HG03039 (cell line): Measurements from ENCODE around the gene HMGXB3.

Source experiments
- ATAC-seq: cut with Tn5 transposase; IDR thresholded peaks from one replicate; pipeline ENCODE4 v1.9.1; 2021; ENCODE audit warnings: mild to moderate bottlenecking, moderate library complexity; ENCODE audit not compliant: unreplicated experiment

Gene HMGXB3, protein sequence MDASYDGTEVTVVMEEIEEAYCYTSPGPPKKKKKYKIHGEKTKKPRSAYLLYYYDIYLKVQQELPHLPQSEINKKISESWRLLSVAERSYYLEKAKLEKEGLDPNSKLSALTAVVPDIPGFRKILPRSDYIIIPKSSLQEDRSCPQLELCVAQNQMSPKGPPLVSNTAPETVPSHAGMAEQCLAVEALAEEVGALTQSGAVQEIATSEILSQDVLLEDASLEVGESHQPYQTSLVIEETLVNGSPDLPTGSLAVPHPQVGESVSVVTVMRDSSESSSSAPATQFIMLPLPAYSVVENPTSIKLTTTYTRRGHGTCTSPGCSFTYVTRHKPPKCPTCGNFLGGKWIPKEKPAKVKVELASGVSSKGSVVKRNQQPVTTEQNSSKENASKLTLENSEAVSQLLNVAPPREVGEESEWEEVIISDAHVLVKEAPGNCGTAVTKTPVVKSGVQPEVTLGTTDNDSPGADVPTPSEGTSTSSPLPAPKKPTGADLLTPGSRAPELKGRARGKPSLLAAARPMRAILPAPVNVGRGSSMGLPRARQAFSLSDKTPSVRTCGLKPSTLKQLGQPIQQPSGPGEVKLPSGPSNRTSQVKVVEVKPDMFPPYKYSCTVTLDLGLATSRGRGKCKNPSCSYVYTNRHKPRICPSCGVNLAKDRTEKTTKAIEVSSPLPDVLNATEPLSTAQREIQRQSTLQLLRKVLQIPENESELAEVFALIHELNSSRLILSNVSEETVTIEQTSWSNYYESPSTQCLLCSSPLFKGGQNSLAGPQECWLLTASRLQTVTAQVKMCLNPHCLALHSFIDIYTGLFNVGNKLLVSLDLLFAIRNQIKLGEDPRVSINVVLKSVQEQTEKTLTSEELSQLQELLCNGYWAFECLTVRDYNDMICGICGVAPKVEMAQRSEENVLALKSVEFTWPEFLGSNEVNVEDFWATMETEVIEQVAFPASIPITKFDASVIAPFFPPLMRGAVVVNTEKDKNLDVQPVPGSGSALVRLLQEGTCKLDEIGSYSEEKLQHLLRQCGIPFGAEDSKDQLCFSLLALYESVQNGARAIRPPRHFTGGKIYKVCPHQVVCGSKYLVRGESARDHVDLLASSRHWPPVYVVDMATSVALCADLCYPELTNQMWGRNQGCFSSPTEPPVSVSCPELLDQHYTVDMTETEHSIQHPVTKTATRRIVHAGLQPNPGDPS (N-terminal part only)

DNA sequence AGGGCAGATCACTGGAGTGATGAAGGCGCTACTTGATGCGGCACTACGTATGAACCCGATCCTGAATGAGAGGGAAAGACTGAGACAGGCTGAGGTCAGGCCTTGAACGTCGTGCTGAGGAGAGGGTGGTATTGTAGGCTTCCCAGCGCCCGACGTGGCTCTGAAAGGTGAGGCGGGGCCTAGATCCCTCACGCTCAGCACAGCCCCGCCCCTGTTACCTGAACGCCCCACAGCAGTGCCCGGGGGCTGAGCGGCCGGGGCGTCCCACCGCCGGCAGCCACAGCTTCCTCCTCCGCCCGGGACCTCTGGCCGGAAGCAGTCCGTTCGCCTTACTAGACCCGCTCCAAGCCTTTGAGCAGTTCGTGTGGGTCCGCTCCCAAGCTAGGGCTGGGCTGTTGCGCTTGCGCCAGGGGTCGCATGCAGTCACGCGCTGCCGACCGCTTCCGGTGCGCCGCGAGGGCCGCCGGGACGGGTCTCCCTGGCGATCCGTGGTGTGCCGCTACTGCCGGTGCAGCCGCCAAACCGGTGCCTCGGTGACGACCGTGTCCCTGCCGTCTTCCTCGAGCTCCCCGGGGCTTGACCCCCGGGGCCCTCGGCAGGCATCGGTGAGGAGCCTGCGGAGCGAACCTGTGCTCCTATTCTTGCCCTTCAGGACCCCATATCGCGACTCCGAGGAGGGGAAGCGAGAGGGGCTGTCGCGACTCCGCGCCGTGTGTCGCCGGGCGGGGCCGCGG lies at the start of gene HMGXB3, which contains the start of gene TIGD6:
TSS of gene HMGXB3 (plus strand) at position 484 of the 734 bp plus-strand sequence. CDS start 4,114 bp downstream, outside the sequence.
TSS of gene TIGD6 (minus strand) at position 399 of the 734 bp plus-strand sequence. CDS start 4,306 bp downstream, outside the sequence.
- peak; percentile 87 for ATAC-seq

GRCh38 chr5:149951138-149951749 lies 49.3 kb upstream of the HMGXB3 start:
- ATAC-seq = no peak

GRCh38 chr5:149953436-149954121 lies 47.0 kb upstream of the HMGXB3 start:
- ATAC-seq = no peak

DNA sequence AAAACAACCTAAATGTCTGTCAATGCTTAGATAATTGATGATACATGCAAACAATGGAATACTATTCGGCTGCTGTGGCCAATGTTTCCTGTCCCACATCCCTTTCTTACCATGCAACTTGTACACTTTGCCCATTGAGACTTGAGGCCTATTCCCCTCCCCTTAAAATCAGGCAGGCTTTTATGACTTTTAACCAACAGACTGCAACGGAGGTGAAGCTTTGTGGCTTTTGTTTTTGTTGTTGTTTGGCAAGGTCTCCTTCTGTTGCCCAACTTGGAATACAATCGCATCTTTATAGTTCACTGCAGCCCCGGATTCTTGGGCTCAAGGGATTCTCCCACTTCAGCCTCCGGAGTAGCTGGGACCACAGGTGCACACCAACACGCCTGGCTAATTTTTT lies 45.7 kb upstream of the HMGXB3 start:
- ATAC-seq = no peak

GRCh38 chr5:149956685-149957084 lies 43.9 kb upstream of the HMGXB3 start:
- ATAC-seq = no peak

- ATAC-seq = no peak
Measured at GRCh38 chr5:149957855-149958254, 42.7 kb upstream of the HMGXB3 start.

DNA sequence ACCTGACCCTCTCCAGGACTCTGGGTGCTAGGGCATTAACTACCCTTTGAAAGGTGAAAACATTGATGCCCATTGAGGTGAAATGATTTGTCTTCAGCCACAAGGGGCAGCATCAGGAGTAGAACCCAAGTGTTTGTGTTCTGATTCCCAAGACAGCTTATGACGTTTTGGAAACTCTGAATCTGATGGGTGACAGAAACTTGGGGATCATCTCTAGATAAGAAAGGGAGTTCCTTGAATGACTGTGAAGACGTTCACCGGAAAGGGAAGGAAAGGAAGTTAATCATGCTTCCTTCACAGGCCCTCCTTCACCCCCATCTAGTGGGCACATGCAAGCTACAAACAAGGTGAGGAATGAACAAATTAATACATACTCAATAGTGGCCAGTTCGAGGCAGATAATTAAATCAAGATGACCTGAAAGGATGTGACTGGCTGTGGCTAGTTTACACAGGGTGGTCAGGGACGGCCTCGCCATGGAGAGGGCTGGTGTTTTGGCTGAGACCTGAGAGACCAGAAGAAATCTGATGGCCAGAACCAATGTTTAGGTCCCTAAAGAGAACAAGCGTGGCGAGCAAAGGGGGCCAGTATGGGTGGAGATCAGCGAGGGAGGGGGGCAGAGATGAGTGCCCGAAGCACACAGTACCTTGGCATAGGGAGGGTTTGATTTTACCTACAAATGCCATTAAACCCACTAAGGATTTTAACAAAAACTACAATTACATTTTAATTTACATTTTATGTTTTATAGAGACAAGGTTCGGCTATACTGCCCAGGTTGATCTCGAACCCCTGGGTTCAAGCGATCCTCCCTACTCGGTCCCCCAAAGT lies 40.9 kb upstream of the HMGXB3 start:
- no peak for ATAC-seq

DNA sequence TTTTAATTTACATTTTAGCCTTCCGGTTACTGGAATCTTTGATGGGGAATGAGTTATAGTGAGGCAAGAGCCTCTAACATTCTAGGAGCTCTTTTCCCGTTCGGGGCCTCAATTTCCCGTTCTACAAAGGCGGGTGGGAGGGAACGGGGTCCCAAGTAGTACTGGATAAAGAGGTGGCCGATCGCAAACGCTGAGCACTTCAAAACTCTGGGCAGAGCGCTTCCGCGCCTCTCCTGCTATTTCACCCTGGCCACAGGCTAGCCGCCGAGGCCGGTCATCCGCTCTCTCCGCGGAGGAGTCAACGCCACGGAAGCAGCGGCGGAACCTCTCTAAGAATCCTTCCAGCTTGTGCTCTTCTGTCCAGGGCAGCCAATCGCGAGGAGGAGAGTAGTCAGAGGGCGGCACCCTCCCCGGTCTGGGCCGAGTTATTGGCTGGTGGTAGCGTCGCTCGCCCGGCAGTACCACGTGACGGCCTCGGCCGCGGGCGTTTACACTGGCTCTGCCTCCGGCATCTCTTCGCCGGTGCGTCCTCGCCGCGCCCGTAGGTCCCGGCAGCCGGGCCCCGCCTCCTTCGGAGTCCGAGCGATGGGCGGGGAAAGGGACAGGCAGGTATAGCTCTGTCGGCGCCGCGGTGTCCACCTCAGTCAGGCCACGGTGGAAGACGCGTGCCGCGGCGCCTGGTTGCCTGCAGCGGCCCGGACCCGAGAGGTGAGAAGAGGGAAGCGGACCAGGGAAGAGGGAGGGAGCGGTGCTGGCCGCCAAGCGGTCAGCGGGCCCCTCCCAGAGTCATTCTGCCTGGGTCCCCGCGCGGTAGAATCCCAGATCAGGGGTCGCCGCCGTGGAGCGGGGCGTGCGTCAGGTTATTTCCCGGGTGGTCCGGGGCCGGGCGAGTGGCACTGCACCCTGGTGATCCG lies 40.0 kb upstream of the HMGXB3 start, which contains the start of gene SLC26A2:
TSS of gene SLC26A2 (plus strand) at position 487 of the 914 bp plus-strand sequence. CDS start 16,895 bp downstream, outside the sequence.
- peak; percentile 100 for ATAC-seq

GRCh38 chr5:149961186-149961685 lies 39.3 kb upstream of the HMGXB3 start:
- no peak for ATAC-seq

GRCh38 chr5:149961957-149962409 lies 38.6 kb upstream of the HMGXB3 start:
- no peak for ATAC-seq

DNA sequence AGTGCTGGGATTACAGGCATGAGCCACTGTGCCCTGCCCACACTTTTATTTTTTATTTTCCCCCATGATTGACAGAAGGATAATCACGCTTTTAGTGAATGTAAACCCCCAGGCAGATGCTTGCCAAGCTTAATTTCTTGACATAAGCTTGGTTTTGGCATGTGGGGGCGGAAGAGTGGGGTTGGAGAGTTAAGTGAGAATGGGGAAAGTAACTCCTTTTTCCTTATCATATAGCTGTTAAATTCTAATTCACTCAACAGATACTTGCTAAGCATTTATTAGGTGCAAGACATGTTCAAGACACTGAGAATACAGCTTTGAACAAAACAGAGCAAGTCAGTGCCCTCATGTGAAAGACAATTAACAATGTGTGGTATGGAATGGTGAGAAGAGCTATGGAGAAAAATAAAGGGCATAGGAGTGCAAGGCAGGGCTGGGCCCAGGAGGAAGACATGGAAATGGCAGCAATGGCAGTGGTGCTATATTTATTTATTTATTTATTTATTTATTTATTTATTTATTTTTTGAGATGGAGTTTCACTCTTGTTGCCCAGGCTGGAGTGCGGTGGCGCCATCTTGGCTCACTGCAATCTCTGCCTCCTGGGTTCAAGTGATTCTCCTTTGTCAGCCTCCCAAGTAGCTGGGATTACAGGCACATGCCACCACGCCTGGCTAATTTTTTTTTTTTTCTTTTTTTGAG lies 37.8 kb upstream of the HMGXB3 start:
- no peak for ATAC-seq

DNA sequence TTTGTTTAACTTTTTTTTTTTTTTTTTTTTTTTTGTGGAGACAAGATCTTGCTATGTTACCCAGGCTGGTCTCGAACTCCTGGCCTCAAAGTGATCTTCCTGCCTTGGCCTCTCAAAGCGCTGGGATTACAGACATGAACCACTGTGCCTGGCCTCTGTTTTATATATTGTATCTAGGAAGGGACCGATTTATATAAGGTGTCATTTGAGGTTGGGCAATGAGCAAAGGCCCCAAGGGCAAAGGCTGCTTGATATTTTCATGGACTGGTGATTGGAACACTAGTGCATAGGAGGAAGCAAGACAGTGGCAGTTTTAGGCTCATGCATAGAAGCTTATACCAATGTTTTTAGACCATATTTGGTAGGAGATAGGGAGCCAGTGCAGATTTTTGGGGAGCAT lies 36.8 kb upstream of the HMGXB3 start:
- ATAC-seq = no peak

GRCh38 chr5:149966946-149967345 lies 33.6 kb upstream of the HMGXB3 start:
- no peak for ATAC-seq

DNA sequence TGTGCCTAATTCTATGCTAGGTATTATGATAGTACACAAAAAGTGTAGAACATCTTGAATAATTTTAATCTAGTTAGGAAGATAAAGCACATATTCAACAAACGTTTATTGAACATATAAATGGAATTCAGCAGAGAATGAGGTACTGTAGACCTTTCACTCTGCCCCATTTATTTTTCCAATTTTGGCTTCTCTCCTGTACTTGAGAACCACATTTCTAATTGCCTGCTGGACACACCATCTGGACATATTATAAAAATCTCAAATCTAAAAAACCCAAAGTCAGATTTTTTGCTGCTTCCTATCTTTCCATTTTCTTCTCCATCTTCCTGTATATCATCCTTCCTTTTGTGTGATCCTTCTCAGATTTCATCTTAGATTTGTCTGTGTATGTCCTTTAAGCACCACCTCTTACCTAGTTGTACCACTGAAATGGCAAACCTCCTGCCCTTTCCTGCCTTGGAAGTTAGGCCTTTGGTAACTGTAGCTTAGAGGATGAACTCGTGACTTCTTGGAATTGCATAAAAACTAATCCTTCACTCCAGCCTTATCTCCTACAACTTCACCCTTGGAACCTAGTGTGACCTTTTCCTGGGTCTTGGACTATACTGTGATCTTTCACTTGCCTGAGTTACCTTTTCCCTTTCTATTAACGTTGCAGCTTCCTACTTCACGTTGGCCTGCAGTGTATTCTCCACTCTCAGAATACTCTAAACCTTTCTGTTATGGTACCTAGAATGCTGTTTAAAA lies 31.2 kb upstream of the HMGXB3 start:
- no peak for ATAC-seq

- ATAC-seq = no peak
Measured at GRCh38 chr5:149975409-149975808, 25.1 kb upstream of the HMGXB3 start.

DNA sequence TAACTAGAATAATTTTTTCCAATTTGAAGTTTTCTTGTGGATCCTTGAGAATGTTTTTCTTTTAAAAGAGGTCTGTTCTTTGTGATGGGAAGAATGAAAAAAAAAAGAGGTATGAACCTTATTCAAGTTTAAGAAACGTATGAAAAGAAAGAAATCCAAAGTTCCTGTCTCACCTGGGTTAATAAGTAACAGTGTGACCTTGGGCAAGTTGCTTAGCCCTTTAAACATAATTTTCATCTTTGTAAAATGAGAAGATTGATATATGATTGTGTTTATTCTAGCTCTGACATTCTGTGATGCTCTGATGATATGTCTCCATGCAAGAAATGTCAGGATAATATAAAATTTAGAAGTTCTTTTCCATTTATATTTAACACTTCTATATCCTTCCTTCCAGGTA lies 20.6 kb upstream of the HMGXB3 start:
- no peak for ATAC-seq
